Measurements from ENCODE around the gene MACO1. TPM values are rescaled to one million over a fixed set of nuclear protein-coding genes. Genes with fewer than 3 reads are reported as not detected.

Gene MACO1
- total and polyA plus RNA-seq, 9 of the 15 experiments (the other 6 are each of a cell fraction or from before 2014, with no cell fraction given) = 4.6 to 28.4 (median 21.7) TPM

- TF ChIP-seq ZNF639 (CRISPR knock-in tag; conservative IDR thresholded peaks at IDR 0.05 in 1 of 2, IDR thresholded peaks at IDR 0.05 in 1 of 2) = no peak
Observed at GRCh38 chr1:25537153-25537831, 106.6 kb downstream of the MACO1 start (continued).

- Histone ChIP-seq H3K36me3 (ENCODE audit: control insufficient read depth, insufficient read depth, low read length) (no peaks in the 10 kb centered on the region), H3K27me3 (ENCODE audit: control insufficient read depth in 2 of 2, insufficient read depth in 2 of 2, low read length in 2 of 2) (no peaks in the 10 kb centered on the region), H3K4me2 (ENCODE audit: insufficient read depth, low read length) (no peak overlapping the region), H3K79me2 (ENCODE audit: control insufficient read depth, insufficient read depth, low read length) (no peaks in the 10 kb centered on the region), H2AFZ (ENCODE audit: low read depth, low read length) (no peak overlapping the region), H3K9ac (ENCODE audit: insufficient read depth in 1 of 2, low read depth in 2 of 2, low read length in 2 of 2) (peak overlapping the region in 1 of 2 experiments; percentile 60; a peak in 2 of 4 replicates), H3K9me3 (replicated peaks; ENCODE audit: control insufficient read depth, insufficient read depth, low read depth, low read length) (no peaks in the 10 kb centered on the region), H3K9me1 (ENCODE audit: control insufficient read depth, insufficient read depth, low read length) (no peaks in the 10 kb centered on the region), H3K4me3 (no peak overlapping the region), H4K20me1 (replicated peaks; ENCODE audit: control insufficient read depth, insufficient read depth, low read length) (no peaks in the 10 kb centered on the region; the same call in 1 of the 2 replicates), H3K27ac (ENCODE audit: extremely low read depth, low read depth, low read length) (no peak overlapping the region), H3K4me1 (replicated peaks in 1 of 2; ENCODE audit: control insufficient read depth in 2 of 2, insufficient read depth in 2 of 2, low read length in 2 of 2) (peaks cover 16 to 28% of the 10 kb centered on the region in 2 experiments; a peak in 3 of 5 replicates)
- no peak for ATAC-seq
- BruUV-seq (replicated peaks) = no TSS peak
- ChIA-PET CTCF (ENCODE audit: low intra/inter-chr PET ratio) (no interaction called here), POLR2A (interaction anchor here (0.7 to 1.4 kb wide), 4 partner anchors 10 to 270 kb away, joined by 3 to 9 read pairs (median 3); no protein-coding TSS in a partner anchor)
- no peak for FAIRE-seq
- WGBS (ENCODE audit: insufficient coverage, low coverage, missing lambda C conversion rate) = 28% methylated on average over 4 of the region's 4 CpGs
- DNase-seq (ENCODE audit: extremely low read depth in 1 of 4, low spot score in 3 of 4) = no peak
- intact Hi-C loops (cut with micrococcal nuclease) (no loop called here), in situ Hi-C loops (cut with MboI) (no loop called here)
- TF ChIP-seq ZNF134 (CRISPR knock-in tag; conservative IDR thresholded peaks at IDR 0.05) (no peak), RBM25 (IDR thresholded peaks at IDR 0.05; ENCODE audit: low read depth, low read length, severe bottlenecking) (peak; percentile 95), DNMT1 (IDR thresholded peaks at IDR 0.05) (no peak), RBM22 (IDR thresholded peaks at IDR 0.05; ENCODE audit: low read depth, low read length, poor library complexity, severe bottlenecking) (no peak), NR2C1 (IDR thresholded peaks at IDR 0.05) (no peak), NR2C1 (tag; IDR thresholded peaks at IDR 0.05) (0 out of 2 replicates have a peak, but pooled peaks have one; percentile 19), SPI1 (IDR thresholded peaks at IDR 0.05; ENCODE audit: borderline replicate concordance, low read depth, low read length) (no peak), PRPF4 (IDR thresholded peaks at IDR 0.05; ENCODE audit: insufficient read depth, low read depth, low read length, poor library complexity, severe bottlenecking) (no peak), EGR1 (conservative IDR thresholded peaks at IDR 0.05) (peak; percentile 54), RCOR1 (IDR thresholded peaks at IDR 0.05; ENCODE audit: borderline replicate concordance in 1 of 2, low read depth in 2 of 2, low read length in 2 of 2) (peak in 1 of 2 experiments; percentile 60; a peak in 1 of 4 replicates), ZNF395 (CRISPR knock-in tag; IDR thresholded peaks at IDR 0.05) (no peak)
- TF ChIP-seq, protein P1, sequence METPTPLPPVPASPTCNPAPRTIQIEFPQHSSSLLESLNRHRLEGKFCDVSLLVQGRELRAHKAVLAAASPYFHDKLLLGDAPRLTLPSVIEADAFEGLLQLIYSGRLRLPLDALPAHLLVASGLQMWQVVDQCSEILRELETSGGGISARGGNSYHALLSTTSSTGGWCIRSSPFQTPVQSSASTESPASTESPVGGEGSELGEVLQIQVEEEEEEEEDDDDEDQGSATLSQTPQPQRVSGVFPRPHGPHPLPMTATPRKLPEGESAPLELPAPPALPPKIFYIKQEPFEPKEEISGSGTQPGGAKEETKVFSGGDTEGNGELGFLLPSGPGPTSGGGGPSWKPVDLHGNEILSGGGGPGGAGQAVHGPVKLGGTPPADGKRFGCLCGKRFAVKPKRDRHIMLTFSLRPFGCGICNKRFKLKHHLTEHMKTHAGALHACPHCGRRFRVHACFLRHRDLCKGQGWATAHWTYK (CRISPR knock-in tag; IDR thresholded peaks at IDR 0.05) = no peak
Observed at GRCh38 chr1:25538191-25538767, 107.6 kb downstream of the MACO1 start.

All from K562 (cell line).